GM13976 (cell line): Measurements from ENCODE around the gene FAM76B.
A peak's percentile ranks its signal among the peaks of the same experiment; 100 is the strongest.

Source experiments
- DNase-seq: peaks from one replicate; pipeline ENCODE4 v3.0.0; 2012; ENCODE audit warnings: low spot score
- in situ Hi-C: fragments of 300-500 bp; cut with MboI; formaldehyde crosslinking; loops from one replicate; pipeline ENCODE4 v1.12.0; 2022; ENCODE audit warnings: low sequenced_read_pairs, mixed read lengths, inconsistent platforms; ENCODE audit not compliant: unreplicated experiment
- TF ChIP-seq, protein P1 (sequence below): IDR thresholded peaks from 2 replicates; pipeline ENCODE4 v1.5.1; 2012; ENCODE audit warnings: borderline replicate concordance, mild to moderate bottlenecking; ENCODE audit not compliant: insufficient read depth; ENCODE audit errors: extremely low read depth, missing control alignments, control extremely low read depth

The FAM76B gene

DNA sequence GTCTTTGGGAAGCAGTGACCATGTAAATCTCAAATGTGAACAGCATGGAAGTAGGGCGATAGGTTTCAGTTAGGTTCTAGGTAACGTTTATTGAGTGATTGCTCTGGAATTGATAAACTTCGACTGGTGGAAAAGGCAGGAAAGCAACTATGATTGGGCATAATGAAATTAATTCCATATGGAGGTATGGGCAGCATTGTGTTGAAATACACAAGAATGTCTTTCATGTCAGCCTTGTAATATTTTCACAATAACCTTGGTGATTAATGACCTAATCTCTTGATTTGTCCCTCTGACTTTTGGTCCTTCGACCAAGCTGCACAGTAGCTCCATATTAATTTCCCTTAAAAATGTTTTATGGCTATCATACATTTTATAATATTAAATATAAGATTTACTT lies 3.5 kb upstream of the FAM76B start:
- in situ Hi-C loops = no loop called here
- DNase-seq = no peak
- TF ChIP-seq, protein P1, sequence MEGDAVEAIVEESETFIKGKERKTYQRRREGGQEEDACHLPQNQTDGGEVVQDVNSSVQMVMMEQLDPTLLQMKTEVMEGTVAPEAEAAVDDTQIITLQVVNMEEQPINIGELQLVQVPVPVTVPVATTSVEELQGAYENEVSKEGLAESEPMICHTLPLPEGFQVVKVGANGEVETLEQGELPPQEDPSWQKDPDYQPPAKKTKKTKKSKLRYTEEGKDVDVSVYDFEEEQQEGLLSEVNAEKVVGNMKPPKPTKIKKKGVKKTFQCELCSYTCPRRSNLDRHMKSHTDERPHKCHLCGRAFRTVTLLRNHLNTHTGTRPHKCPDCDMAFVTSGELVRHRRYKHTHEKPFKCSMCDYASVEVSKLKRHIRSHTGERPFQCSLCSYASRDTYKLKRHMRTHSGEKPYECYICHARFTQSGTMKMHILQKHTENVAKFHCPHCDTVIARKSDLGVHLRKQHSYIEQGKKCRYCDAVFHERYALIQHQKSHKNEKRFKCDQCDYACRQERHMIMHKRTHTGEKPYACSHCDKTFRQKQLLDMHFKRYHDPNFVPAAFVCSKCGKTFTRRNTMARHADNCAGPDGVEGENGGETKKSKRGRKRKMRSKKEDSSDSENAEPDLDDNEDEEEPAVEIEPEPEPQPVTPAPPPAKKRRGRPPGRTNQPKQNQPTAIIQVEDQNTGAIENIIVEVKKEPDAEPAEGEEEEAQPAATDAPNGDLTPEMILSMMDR = no peak

DNA sequence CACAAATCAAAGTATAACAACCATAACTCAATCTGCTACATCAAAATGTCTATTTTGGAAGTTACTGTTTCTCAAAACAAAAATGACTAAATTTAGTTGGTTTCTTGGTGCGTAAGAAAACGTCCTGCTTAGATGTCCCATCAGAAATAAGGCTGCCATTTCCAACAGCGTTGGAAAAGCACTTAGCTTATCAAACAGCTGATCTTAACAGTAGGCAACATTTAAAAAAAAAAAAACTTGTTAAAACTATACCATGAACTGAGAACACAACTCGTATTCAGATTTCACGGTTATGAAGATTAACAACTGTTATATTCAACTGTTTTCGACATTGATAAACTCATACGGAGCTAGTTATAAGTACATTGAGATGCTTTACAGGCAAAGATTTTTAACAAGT lies 3.1 kb upstream of the FAM76B start:
- DNase-seq = no peak
- in situ Hi-C loops = no loop called here
- TF ChIP-seq, protein P1 = no peak

DNA sequence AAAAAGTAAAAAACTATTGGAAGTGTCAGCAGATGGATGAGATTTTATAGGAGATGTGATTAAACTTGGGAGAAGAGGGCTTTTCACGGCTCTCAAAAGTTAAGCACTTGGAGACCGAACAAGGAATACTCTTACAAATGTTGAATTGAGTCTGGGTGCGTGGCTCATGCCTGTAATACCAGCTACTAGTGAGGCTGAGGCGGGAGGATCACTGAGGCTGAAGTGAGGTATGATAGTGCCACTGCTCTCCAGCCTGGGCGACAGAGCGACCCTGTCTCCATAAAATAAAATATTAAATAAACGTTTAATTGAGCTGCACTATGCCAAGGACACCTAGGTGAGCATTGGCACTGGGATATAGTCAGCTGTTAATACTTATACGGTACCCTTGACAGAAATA lies 2.6 kb upstream of the FAM76B start:
- TF ChIP-seq, protein P1 = no peak
- in situ Hi-C loops = no loop called here
- no peak for DNase-seq

DNA sequence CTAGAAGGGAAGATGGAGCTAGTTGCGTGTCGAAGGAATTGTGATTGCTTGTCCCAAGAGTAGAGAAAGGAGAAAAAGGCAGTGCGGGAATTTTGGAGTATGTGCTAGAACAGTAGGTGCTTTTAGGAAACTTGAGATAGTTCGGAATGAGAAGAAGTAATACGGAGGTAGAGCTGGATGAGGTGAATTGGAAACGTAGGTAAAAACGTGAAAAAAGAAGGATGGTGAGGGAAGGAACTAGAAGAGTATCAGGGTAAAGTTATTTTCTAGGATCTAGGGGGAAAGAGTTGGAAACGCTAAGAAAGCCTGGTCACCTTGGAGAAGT lies 2.1 kb upstream of the FAM76B start:
- TF ChIP-seq, protein P1 = no peak
- no peak for DNase-seq
- in situ Hi-C loops = no loop called here

DNA sequence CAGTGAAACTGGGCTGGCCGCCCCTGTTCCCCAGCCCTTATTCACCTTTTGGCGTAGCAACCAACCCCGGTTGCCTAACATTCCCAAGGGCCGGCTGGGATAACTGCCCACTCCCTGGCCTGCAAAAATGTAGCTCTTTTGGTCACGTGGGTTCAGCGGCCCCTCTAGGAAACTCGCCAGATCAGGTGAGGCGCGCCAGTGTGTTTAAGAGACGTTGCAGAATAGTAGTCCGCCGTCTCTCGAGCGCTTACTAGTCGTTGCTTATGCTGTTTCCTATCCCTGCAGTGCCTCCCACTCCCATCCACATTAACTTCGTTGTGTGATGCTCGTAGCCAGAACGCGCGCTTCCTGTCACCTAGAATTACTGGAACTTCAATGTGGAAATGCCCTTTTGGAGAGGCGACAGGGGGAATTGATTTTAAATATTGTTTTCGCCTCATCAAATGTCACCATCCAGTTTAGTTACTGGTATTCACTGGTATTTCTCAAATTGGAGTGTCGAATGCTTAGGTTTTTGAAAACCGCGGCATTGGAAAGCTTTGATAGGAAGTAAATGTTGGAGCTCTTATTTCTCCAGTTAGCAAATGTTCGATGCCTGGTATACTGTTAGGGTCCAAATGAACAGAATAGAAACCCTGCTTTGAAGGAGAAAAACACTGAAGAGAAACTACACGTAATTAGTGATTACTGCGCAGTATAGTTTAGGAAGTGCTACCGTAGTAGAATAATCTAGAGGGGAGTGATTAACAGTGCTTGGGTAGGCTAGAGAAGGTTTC lies 1.5 kb upstream of the FAM76B start:
- TF ChIP-seq, protein P1 = no peak
- DNase-seq = peak; percentile 34
- in situ Hi-C loops = no loop called here

DNA sequence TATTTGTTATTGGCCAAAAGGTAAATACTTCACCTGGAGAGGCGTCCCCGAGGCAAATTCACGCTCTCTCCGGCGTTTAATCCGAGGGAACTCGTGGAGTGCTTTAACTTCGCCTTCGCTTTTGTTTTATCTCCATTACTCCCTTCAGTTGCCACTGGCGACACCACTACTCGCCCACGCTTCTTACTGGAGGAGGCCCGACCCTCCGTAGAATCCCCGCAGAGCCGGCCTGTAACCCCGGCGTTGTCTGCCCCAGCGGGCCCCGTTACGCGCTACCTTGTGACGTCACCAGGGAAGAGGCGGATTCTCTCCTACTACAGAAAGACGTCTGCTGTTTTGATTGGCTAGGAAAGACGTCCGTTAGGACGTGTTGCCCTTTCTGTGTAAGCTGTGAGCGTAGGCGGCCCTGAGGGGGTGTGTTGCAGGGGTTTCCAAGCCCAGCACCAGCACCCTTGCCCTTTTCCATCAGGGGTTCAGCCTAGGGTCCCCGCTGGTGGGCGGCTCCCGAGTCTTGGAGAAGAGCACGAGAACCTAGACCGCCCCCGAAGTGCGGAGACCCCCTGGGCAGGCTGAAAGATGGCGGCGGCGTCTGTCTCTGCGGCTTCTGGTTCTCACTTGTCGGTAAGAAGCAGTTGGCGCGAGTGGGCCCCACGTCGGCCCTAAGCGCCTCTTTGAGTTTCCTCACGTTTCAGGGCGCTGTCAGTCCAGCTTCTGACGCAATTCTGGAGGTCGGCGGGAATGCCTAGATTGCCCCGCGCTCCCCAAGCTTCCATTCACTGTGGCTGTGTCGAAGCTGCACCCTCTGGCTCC lies 746 bp upstream of the FAM76B start, which contains the start of gene CEP57:
Gene CEP57, plus strand, starts transcription at position 376 of the 810 bp plus-strand sequence. Its CDS starts 201 bp downstream, at position 577.
- TF ChIP-seq, protein P1 = no peak
- in situ Hi-C loops = no loop called here

More for the DNA sequence above, 746 bp upstream of the FAM76B start, which contains the start of gene CEP57:
- peak; percentile 92 for DNase-seq
